ENCODE data around the gene NOSIP. TPM values are rescaled to one million over a fixed set of nuclear protein-coding genes. Genes with fewer than 3 reads are reported as not detected.

The NOSIP gene
- total and polyA plus RNA-seq, 10 of the 15 experiments (the other 5 are each of a cell fraction or from before 2014, with no cell fraction given): 7.2 to 85.5 (median 48.4) TPM

DNA sequence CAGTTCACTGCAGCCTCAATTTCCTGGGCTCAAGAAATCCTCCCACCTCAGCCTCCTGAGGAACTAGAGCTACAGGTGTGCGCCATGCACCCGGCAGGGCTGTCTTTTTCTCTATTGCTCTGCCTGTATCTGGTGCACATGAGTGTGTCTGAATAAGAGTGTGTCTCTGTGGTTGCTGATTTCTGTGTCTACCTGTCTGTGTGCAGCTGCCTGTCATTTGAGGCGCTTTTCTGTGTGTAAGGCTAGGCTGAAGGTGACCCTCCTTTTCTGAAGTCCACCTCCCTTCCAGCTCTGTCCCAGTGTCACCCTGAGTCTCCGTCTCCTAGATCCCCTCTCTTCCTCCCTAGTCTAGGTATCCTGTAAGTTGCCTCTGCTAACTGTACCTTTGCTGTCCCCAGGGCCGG, 9.1 kb upstream of the NOSIP start:
- Histone ChIP-seq H3K4me3 (no peak overlapping the region), H3K9ac (ENCODE audit: control insufficient read depth, insufficient read depth, low read length) (no peak overlapping the region), H3K79me2 (ENCODE audit: control insufficient read depth, insufficient read depth, low read length) (peaks cover 28% of the 10 kb centered on the region), H3K9me3 (replicated peaks; ENCODE audit: control insufficient read depth, insufficient read depth, low read length) (no peaks in the 10 kb centered on the region), H4K20me1 (ENCODE audit: control insufficient read depth, insufficient read depth) (peaks cover 3% of the 10 kb centered on the region; the same call in 1 of the 2 replicates), H3K4me1 (ENCODE audit: control insufficient read depth, insufficient read depth, low read length) (peaks cover 15% of the 10 kb centered on the region), H3K27ac (ENCODE audit: control insufficient read depth, insufficient read depth) (no peak overlapping the region), H3K27me3 (replicated peaks in 1 of 2; ENCODE audit: control insufficient read depth in 2 of 2, insufficient read depth in 2 of 2, low read length in 1 of 2) (no peaks in the 10 kb centered on the region), H3K4me2 (ENCODE audit: control insufficient read depth, insufficient read depth) (peak overlapping the region; percentile 38; the same call in 1 of the 2 replicates), H3K36me3 (ENCODE audit: control insufficient read depth in 2 of 2, insufficient read depth in 2 of 2, low read length in 1 of 2) (peaks cover 0 to 4% of the 10 kb centered on the region in 2 experiments; a peak in 2 of 4 replicates), H2AFZ (ENCODE audit: control insufficient read depth, low read depth, low read length) (no peak overlapping the region)
- FAIRE-seq: no peak
- RAD21 ChIA-PET (ENCODE audit: unreplicated experiment): interaction anchor here (0.6 to 1.2 kb wide), 3 partner anchors 51 to 87 kb away, joined by 3 to 9 read pairs (median 3); partner anchors contain the start of gene RRAS
- CTCF ChIA-PET: interaction anchor here (0.9 to 1.4 kb wide), 3 partner anchors 19 to 83 kb away, joined by 3 read pairs; no protein-coding TSS in a partner anchor
- DNase-seq (ENCODE audit: low read depth, low spot score): no peak
- POLR2A ChIA-PET: interaction anchor here (0.5 to 2.1 kb wide), 10 partner anchors 9 to 271 kb away, joined by 3 to 23 read pairs (median 4); partner anchors contain the start of genes NOSIP, PRMT1, PRRG2 and RCN3
- no peak for TF ChIP-seq PAX8 (IDR thresholded peaks at IDR 0.05)
- no peak for TF ChIP-seq NRF1 (conservative IDR thresholded peaks at IDR 0.05; ENCODE audit: low read depth, low read length)
- TF ChIP-seq SIN3A (IDR thresholded peaks at IDR 0.05; ENCODE audit: low read depth, low read length): 0 out of 2 replicates have a peak, but pooled peaks have one; percentile 2
- TF ChIP-seq TBL1XR1 (IDR thresholded peaks at IDR 0.05; ENCODE audit: low read depth, low read length): no peak
- TF ChIP-seq FOS (IDR thresholded peaks at IDR 0.05; ENCODE audit: borderline replicate concordance, extremely low read depth, insufficient read length): no peak
- SMC1A ChIA-PET (ENCODE audit: uncharacterized antibody, unreplicated experiment): interaction anchor here (2.2 kb wide), 1 partner anchor 9 kb away, joined by 7 read pairs; the partner anchor contains the start of genes NOSIP and PRRG2
- in situ Hi-C loops (cut with MboI) (no loop called here), intact Hi-C loops (cut with micrococcal nuclease; ENCODE audit: unreplicated experiment) (no loop called here)
- WGBS (ENCODE audit: insufficient coverage, insufficient replicate concordance, low lambda C conversion rate, missing lambda C conversion rate): 65% methylated on average over 5 of the region's 5 CpGs
- BruUV-seq (replicated peaks): no TSS peak
- no peak for ATAC-seq

GRCh38 chr19:49588365-49589122, 8.2 kb upstream of the NOSIP start:
- in situ Hi-C loops (cut with MboI): no loop called here
- H3K9me3 ChIP-seq (replicated peaks; ENCODE audit: control insufficient read depth, insufficient read depth, low read length): no peaks in the 10 kb centered on the region
- ChIA-PET POLR2A (interaction anchor here (0.7 to 1.4 kb wide), 4 partner anchors 53 to 88 kb away, joined by 3 to 5 read pairs (median 3); partner anchors contain the start of genes PRMT1 and SCAF1), CTCF (interaction anchor here (0.9 to 1.4 kb wide), 2 partner anchors 18 to 84 kb away, joined by 3 read pairs; no protein-coding TSS in a partner anchor), SMC1A (ENCODE audit: uncharacterized antibody, unreplicated experiment) (no interaction called here), RAD21 (ENCODE audit: unreplicated experiment) (interaction anchor here (0.9 kb wide), 1 partner anchor 8 kb away, joined by 3 read pairs; the partner anchor contains the start of gene NOSIP)
- intact Hi-C loops (cut with micrococcal nuclease; ENCODE audit: unreplicated experiment): no loop called here
- peaks cover 20% of the 10 kb centered on the region for H3K79me2 ChIP-seq (ENCODE audit: control insufficient read depth, insufficient read depth, low read length)
- no peak overlapping the region for H3K27ac ChIP-seq (ENCODE audit: control insufficient read depth, insufficient read depth)
- peaks cover 11% of the 10 kb centered on the region for H3K4me1 ChIP-seq (ENCODE audit: control insufficient read depth, insufficient read depth, low read length)
- no peak overlapping the region for H2AFZ ChIP-seq (ENCODE audit: control insufficient read depth, low read depth, low read length)
- 43% methylated on average over 18 of the region's 18 CpGs for WGBS (ENCODE audit: insufficient coverage, insufficient replicate concordance, low lambda C conversion rate, missing lambda C conversion rate)
- no peak overlapping the region for H3K4me2 ChIP-seq (ENCODE audit: control insufficient read depth, insufficient read depth)
- H3K4me3 ChIP-seq: no peak overlapping the region
- ATAC-seq (no peak), DNase-seq (ENCODE audit: low read depth, low spot score) (no peak), FAIRE-seq (no peak)
- H3K9ac ChIP-seq (ENCODE audit: control insufficient read depth, insufficient read depth, low read length): no peak overlapping the region
- no peaks in the 10 kb centered on the region for H3K36me3 ChIP-seq (ENCODE audit: control insufficient read depth in 2 of 2, insufficient read depth in 2 of 2, low read length in 1 of 2)
- no peaks in the 10 kb centered on the region for H3K27me3 ChIP-seq (replicated peaks in 1 of 2; ENCODE audit: control insufficient read depth in 2 of 2, insufficient read depth in 2 of 2, low read length in 1 of 2)
- BruUV-seq (replicated peaks): no TSS peak
- no peaks in the 10 kb centered on the region for H4K20me1 ChIP-seq (ENCODE audit: control insufficient read depth, insufficient read depth)
- TF ChIP-seq CREB1 (IDR thresholded peaks at IDR 0.05; ENCODE audit: low read depth) (0 out of 2 replicates have a peak, but pooled peaks have one; percentile 12), HDAC2 (IDR thresholded peaks at IDR 0.05) (no peak), ZNF207 (IDR thresholded peaks at IDR 0.05; ENCODE audit: borderline replicate concordance) (no peak), EGR1 (IDR thresholded peaks at IDR 0.05; ENCODE audit: borderline replicate concordance in 1 of 2, low read depth in 2 of 2, low read length in 2 of 2) (peak in 1 of 2 experiments; percentile 75; a peak in 2 of 3 replicates), BCL11A (IDR thresholded peaks at IDR 0.05; ENCODE audit: low read depth, low read length) (0 out of 2 replicates have a peak, but pooled peaks have one; percentile 41), DPF2 (IDR thresholded peaks at IDR 0.05) (peak; percentile 54; the same call in 1 of the 2 replicates), CREM (IDR thresholded peaks at IDR 0.05; ENCODE audit: low read depth) (peak; percentile 20; the same call in 1 of the 2 replicates)
- TF ChIP-seq, protein P1, sequence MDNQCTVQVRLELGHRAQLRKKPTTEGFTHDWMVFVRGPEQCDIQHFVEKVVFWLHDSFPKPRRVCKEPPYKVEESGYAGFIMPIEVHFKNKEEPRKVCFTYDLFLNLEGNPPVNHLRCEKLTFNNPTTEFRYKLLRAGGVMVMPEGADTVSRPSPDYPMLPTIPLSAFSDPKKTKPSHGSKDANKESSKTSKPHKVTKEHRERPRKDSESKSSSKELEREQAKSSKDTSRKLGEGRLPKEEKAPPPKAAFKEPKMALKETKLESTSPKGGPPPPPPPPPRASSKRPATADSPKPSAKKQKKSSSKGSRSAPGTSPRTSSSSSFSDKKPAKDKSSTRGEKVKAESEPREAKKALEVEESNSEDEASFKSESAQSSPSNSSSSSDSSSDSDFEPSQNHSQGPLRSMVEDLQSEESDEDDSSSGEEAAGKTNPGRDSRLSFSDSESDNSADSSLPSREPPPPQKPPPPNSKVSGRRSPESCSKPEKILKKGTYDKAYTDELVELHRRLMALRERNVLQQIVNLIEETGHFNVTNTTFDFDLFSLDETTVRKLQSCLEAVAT (IDR thresholded peaks at IDR 0.05): peak; percentile 67; the same call in 1 of the 2 replicates

Data from GM12878 (cell line).